Measurements from ENCODE around the gene GRSF1.
"Not testable (repeated sequence)": the region's sequence is repeated elsewhere in the genome, so short reads cannot be mapped to it uniquely, and the experiment has no call there.

Gene GRSF1

DNA sequence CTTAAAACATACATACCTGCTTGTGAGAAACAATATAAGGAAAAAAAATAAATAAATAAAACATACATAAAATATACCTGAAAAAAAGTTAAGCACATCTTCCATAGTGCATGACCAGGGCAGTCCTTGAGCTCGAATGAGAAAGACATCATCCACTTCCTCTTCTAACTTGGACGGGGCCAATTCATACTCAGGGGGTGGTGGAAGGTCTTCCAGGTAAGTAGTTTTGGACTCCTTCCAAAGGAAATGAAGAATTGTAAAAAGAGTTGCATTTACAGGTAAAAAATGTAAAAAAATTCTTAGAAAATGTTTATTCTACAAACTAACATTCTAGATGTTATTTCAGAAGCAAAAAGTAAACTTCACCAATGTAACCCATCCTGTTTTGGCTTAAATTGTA lies 3.6 kb downstream of the GRSF1 start:
- no peak for DNase-seq (ENCODE audit: low read depth in 2 of 2, low spot score in 1 of 2)

DNA sequence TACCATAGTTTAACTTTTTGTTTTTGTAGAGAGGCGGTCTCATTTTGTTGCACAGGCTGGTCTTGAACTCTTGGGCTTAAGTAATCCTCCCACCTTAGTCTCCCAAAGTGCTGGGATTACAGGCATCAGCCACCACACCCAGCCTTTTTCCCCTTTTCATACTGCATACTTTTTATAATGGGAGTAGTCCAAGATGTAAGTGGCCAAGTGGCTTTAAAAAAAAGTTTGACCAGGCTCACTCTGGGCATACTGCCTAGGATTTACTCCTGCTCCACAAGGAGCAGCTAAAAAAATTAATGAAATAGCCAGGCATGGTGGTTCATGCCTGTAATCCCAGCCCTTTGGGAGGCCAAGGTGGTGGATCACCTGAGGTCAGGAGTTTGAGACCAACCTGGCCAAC lies 6.0 kb downstream of the GRSF1 start:
- no peak for DNase-seq (ENCODE audit: low read depth in 2 of 2, low spot score in 1 of 2)

DNA sequence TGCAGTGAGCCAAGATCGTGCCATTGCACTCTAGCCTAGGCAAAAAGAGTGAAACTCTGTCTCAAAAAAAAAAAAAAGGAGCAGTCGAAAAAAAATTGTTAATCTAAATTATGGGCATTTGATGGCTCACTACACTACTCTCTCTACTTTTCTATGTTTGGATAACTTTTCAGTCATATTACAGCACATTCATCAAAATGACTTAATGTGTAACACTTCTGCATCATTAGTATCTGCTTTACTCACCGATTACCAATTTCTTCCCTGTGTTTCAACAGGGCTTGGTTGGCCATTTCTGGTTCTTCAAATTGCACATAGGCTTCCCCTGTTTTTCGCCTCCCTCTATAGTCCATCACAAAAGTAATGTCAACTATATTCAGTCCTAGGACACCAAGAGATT lies 8.4 kb downstream of the GRSF1 start:
- no peak for DNase-seq (ENCODE audit: low read depth in 2 of 2, low spot score in 1 of 2)

- no peak for DNase-seq (ENCODE audit: low read depth in 2 of 2, low spot score in 1 of 2)
These were observed 9.6 kb downstream of the GRSF1 start for GRCh38 chr4:70830054-70830453.

GRCh38 chr4:70829492-70829891 lies 10.2 kb downstream of the GRSF1 start:
- DNase-seq (ENCODE audit: low read depth in 2 of 2, low spot score in 1 of 2): no peak

DNA sequence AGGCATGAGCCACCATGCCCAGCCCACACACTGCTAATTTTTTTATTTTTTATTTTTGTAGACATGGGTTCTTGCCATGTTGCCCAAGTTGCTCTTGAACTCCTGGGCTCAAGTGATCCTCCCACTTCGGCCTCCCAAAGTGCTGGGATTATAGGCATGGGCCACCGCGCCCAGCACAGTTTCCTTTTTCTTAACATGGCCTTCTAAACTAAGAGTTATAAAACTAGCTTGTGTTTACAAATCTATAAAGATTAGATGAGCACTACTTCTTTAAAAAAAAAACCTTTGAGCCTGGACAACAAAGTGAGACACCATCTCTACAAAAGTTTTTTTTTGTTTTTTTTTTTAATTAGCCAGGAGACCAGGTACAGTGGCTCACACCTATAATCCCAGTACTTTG lies 10.7 kb downstream of the GRSF1 start:
- DNase-seq (ENCODE audit: low read depth in 2 of 2, low spot score in 1 of 2): no peak

DNA sequence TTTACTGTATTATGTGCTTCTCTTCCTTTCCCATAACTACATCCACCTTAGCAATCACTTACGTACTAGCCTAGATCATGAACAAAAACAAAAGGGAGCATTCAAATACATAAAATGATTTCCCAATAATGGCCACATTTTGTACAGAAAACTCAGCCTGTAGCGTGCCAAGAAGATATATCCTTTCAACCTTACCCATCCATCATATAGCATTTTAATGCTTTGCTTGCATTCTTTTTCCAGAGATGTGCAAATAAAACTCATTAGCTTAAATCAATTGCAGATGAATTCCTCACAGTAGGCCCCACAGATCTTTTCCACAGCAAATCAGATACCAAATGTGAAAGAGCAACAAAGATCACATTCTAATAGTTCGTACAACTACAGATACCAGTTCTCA lies 20.8 kb downstream of the GRSF1 start:
- DNase-seq (ENCODE audit: low read depth in 2 of 2, low spot score in 1 of 2): no peak

GRCh38 chr4:70818173-70818855 lies 21.4 kb downstream of the GRSF1 start:
- DNase-seq (ENCODE audit: low read depth in 2 of 2, low spot score in 1 of 2): no peak

- no peak for DNase-seq (ENCODE audit: low read depth in 2 of 2, low spot score in 1 of 2)
These were observed 22.8 kb downstream of the GRSF1 start for GRCh38 chr4:70816894-70817293.

DNA sequence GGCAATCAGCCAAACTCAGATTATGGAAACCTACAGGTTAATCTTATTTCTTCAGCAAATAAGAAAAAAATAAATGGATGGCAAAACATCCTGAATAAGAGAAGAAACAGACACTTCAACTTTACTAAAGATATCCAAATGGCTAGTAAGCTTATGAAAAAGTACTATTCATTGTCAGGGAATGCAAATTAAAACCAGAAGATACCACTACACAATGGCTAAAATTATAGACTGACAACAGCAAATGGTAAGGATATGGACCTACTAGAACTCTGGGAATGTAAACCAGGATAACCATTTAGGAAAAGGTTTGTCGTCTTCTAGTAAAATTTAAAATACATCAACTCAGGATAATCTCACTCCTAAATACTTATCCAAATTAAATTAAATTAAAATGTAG lies 24.3 kb downstream of the GRSF1 start:
- DNase-seq (ENCODE audit: low read depth in 2 of 2, low spot score in 1 of 2): no peak

DNA sequence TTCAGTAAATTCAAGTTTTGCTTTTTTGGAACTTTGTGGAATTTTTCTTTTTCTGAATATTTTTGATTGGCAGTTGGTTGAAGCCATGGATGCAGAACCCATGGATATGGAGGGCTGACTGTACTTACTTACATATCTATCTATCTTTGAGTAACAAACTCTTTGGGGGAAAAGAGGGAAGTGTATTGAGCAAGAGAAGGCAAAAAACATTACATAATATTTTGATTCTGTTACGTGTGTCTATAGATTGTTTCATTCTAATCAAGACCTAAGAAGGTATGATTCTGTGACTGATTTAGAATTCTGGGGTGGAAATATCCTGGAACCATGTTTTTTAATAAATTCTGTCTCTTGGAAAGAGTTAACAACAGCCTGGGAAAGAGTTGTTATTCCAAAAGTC lies 31.5 kb downstream of the GRSF1 start:
- DNase-seq (ENCODE audit: low read depth in 2 of 2, low spot score in 1 of 2): no peak

DNA sequence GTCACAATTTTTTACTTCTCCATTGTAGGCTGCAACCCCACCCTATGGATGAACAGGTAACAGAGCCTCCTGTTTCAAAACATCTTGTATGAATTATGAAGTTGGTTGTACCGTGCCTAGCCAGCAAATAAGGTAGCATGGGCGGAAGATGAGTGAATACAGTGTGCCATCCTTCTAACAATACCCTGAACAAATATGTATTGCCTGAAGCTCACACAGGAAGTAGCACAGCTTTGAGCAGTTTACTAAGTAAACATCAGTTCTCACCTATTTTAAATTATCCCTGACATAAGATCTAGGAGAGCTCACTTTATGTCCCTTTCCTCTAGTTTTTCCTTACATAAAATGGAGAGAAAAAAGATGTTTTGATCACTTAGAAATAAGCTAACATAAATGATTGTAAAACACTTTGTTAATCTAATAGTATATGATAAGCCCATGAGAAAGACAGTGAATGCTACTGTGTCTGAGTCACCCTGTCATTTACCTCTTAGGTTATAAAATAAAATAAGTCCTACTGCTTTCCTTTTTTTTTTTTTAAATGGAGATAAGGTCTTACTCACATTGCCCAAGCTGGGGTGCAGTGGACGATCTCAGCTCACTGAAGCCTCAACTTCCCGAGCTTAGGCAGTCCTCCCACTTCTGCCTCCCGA lies 36.6 kb downstream of the GRSF1 start:
- DNase-seq (ENCODE audit: low read depth in 2 of 2, low spot score in 1 of 2): no peak

DNA sequence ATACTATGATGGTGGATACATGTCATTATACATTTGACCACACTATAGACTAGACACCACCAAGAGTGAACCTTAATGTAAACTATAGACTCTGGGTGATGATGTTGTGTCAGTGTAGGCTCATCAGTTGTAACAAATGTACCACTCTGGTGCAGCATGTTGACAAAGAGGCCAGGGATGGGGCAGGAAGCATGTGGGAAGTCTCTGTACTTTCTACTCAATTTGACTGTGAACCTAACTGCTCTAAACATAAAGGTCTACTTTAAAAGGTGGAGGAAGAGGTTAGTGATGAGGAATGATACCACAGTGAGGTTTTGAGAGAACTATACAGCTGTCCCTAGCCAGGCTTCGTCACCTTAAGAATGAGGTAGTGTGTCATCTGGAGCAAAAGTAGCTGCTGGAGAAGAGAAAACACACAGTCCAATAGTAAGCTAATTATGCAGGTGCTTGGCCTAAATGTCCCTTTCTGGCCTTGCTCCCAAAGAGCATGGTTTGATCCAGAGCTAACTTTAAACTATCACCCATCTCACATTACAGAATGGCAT lies 38.4 kb downstream of the GRSF1 start:
- no peak for DNase-seq (ENCODE audit: low read depth in 2 of 2, low spot score in 1 of 2)

DNA sequence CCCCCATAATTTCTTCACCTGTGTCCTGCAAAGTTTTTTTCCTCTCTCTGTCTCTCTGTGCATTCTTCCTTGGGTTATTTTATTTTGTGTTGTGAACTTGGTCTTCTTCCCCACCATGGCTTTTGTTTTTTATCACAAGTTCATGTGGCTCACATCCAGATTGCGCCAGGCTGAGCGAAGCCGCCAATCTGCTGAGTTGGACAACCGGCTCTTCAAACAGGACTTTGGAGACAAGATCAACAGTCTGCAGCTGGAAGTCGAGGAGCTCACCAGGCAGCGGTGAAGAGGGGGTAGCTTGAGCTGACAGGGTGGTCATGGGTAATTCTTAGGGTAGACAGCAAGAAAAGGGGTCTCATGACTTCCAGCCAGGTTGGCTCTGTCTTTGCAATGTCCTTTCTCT lies 46.1 kb downstream of the GRSF1 start:
- no peak for DNase-seq (ENCODE audit: low read depth in 2 of 2, low spot score in 1 of 2)

DNA sequence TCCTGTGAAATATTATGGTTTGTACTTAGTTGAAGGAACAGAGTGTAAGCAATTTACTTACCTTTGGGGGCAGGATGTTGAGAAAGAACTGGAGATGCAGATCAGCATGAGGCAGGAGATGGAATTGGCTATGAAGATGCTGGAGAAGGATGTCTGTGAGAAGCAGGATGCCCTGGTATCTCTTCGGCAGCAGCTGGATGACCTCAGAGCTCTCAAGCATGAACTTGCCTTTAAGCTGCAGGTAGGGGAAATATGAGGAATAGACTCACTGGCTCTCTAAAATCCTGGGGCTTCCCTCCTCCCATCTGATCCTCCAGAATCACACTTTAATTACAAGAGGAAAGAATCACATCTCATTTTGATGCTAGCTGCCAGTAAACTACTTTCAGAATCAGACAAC lies 51.0 kb downstream of the GRSF1 start:
- DNase-seq (ENCODE audit: low read depth in 2 of 2, low spot score in 1 of 2): no peak

- DNase-seq (ENCODE audit: low read depth in 2 of 2, low spot score in 1 of 2): no peak
These were observed 52.2 kb downstream of the GRSF1 start for GRCh38 chr4:70787496-70787895.

GRCh38 chr4:70783096-70783495 lies 56.6 kb downstream of the GRSF1 start:
- DNase-seq (ENCODE audit: low read depth in 2 of 2, low spot score in 1 of 2): no peak

DNA sequence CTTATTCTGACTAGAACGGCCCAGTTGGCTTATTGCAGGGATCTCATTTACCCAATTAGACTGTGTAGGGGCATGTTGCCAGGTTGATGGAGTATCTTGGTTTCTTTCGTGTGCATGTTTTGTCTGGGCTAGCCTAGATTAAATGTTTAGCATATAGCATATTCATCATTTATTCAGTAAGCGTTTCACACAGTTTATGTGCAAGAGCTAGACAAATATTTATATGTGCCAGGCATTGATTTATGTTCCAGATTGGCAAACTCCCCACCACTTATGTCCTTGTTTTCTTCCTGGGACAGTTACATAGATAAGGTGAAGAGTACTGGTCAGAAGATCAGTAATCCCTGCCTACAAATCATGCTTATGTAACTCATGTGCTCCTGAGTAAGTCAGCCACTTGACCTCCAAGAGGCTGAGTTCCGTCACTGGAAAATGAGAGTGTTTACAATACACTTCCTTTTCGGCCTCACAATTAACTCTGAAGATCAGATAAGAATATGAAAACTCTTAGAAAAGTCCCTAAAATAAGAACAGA lies 60.7 kb downstream of the GRSF1 start:
- no peak for DNase-seq (ENCODE audit: low read depth in 2 of 2, low spot score in 1 of 2)

GRCh38 chr4:70772929-70773555 lies 66.6 kb downstream of the GRSF1 start:
- DNase-seq (ENCODE audit: low read depth in 2 of 2, low spot score in 1 of 2): no peak

DNA sequence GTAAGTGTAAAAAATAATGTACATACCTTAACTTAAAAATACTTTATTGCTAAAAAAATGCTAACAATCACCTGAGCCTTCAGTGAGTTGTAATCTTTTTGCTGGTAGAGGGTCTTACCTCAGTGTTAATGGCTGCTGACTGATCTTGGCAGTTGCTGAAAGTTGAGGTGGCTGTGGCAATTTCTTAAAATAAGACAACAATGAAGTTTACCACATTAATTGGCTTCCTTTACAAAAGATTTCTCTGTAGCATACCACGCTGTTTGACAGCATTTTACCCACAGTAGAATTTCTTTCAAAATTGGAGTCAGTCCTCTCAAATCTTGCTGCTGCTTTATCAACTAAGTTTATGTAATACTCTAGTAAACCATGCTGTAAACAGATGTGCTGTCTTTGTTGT lies 70.3 kb downstream of the GRSF1 start:
- DNase-seq (ENCODE audit: low read depth in 2 of 2, low spot score in 1 of 2): not testable (repeated sequence)

DNA sequence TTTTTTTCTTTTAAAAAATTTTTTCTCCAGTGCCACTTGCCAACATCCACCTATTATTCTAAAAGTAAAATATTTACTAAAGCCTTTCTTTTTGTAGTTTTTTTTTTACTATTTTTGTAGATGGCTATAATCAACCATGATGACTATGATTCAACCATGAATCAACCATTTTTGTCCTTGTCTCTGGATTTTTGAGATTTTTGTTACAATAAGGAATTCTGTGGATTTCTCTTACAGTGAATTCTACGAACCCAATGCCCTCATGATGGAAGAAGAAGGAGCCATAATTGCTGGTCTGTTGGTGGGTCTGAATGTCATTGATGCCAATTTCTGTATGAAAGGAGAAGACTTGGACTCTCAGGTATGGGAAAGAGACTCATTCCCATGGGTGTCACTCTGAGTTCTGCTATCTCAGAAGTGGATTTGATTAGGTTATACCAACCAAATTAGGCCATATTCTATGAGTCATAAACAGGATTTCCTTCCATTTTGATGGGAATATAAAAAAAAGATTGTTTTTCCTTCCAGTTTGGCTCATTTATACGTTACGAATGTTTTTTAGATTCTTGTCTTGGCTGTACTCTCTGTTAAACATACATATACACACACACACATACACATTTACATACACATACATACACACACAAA lies 71.3 kb downstream of the GRSF1 start:
- no peak for DNase-seq (ENCODE audit: low read depth in 2 of 2, low spot score in 1 of 2)

All from stimulated activated CD8-positive, alpha-beta memory T cell treated with anti-CD3 and anti-CD28 coated beads, Interleukin-4, amount 100 ng/mL, for 4 hours (primary cell).